Retinal pigment epithelial cell (primary cell): Measurements from ENCODE around the gene PRLR.
"Not testable (repeated sequence)": the region's sequence is repeated elsewhere in the genome, so short reads cannot be mapped to it uniquely, and the experiment has no call there.

ENCODE experiments used
- DNase-seq: peaks from one replicate; pipeline ENCODE4 v3.0.0-alpha.2; 2010; ENCODE audit warnings: low read depth
- H3K4me3 ChIP-seq: 2 replicates; pipeline ENCODE4 v1.5.1; 2011; ENCODE audit warnings: mild to moderate bottlenecking, low read length, control low read depth, moderate library complexity
- TF ChIP-seq, protein P1 (sequence below): conservative IDR thresholded peaks from 2 replicates; pipeline ENCODE4 v1.5.1; 2011; ENCODE audit warnings: low read depth, low read length, control low read depth, inconsistent platforms

PRLR gene

DNA sequence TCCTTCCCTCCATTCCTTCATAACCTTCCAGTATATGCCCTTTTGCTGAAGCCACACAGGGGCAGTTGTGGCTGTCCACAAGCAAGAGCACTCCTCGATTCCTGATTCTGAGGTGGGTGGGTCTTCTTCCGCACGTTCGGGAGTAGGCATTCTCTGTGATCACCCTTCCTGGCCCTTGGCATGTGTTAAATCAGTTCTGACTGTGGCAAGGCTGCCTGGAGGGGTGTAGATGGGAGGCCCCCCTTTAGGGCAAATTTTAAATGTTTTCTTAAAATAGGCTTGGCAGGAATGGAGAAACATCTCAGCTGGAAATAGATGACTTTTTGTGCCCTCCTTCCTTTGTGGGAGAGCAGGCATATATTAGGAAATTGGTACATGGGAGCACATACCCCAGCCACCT, 185.6 kb downstream of the PRLR start:
- DNase-seq, result no peak
- no peak overlapping the region for H3K4me3 ChIP-seq
- TF ChIP-seq, protein P1, sequence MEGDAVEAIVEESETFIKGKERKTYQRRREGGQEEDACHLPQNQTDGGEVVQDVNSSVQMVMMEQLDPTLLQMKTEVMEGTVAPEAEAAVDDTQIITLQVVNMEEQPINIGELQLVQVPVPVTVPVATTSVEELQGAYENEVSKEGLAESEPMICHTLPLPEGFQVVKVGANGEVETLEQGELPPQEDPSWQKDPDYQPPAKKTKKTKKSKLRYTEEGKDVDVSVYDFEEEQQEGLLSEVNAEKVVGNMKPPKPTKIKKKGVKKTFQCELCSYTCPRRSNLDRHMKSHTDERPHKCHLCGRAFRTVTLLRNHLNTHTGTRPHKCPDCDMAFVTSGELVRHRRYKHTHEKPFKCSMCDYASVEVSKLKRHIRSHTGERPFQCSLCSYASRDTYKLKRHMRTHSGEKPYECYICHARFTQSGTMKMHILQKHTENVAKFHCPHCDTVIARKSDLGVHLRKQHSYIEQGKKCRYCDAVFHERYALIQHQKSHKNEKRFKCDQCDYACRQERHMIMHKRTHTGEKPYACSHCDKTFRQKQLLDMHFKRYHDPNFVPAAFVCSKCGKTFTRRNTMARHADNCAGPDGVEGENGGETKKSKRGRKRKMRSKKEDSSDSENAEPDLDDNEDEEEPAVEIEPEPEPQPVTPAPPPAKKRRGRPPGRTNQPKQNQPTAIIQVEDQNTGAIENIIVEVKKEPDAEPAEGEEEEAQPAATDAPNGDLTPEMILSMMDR, result no peak

DNA sequence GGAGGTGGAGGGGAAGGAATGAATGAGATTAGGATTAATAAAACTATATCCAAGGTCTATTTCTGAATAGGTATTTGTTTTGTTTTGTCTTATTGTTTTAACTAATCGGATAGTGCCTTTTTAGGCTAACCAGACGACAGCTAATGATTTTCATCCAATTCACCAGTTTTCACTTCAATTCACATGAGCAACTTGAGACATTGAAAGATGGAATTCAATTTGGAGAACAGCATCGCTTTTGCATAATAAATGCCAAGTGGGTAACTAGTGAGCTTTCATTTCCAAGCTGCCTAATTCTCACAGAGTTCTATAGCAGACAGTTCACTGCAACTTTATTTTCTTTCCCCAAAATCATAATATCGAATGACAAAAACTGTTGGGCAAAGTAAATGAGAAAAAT, 187.5 kb downstream of the PRLR start:
- TF ChIP-seq, protein P1, result no peak
- no peak for DNase-seq
- no peak overlapping the region for H3K4me3 ChIP-seq

DNA sequence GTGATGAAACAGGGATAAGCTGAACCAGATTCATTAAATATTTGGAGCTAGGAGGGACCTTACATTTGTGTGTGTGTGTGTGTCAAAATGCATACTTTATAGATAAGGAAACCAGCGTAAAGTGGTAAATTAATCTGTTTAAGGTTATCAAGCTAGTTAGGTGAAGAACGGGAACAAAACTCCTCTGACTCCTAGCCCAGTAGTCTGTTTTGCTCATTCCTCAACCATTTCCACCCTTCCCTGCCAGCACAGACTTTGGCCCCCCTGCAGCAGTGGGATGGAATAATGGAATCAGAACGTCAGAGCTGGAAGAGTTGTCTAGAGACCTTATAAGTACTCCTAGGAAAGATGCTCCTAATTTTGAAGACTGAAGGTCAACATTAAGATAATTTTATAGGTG, 189.0 kb downstream of the PRLR start:
- TF ChIP-seq, protein P1, result no peak
- no peak overlapping the region for H3K4me3 ChIP-seq
- DNase-seq, result no peak

DNA sequence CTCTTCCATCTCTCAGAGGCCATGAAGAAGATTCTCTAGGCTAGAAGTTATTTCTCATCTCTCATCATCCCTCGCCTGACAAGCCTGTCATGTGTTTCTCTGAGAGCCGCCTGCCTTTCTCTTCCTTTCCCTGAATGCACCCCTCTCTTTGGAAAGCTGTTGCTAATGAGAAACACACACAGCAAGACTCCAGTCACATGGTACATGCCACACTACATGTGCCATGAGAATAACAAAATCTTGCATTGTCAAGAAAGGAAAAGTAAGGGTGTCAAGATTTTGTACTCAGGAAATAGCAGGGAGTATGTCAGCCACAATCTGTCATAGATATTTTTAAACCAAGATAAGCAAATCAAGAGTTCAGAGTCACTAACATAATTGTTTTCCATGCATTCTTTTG, 191.4 kb downstream of the PRLR start:
- no peak overlapping the region for H3K4me3 ChIP-seq
- TF ChIP-seq, protein P1, result no peak
- DNase-seq, result no peak

DNA sequence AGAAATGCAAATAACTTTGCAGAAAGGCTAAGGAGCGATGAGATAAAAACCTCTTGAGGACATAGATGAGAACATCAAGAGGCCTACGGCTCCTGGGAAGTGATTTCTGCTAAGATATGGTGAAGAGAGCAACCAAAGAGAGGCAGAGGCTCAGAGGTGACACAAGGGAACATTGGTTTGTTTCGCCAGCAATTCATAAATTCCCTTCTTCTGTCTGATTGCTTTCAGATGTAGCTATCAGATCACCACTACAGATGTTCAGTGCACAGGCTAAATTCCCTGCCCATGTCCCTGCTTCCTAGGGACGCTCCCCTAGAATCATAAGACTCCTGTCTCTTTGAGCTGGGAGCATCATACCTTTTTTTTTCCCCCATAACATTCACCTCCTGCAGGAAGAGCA, 193.8 kb downstream of the PRLR start:
- H3K4me3 ChIP-seq, result no peak overlapping the region
- DNase-seq, result no peak
- TF ChIP-seq, protein P1, result no peak

DNA sequence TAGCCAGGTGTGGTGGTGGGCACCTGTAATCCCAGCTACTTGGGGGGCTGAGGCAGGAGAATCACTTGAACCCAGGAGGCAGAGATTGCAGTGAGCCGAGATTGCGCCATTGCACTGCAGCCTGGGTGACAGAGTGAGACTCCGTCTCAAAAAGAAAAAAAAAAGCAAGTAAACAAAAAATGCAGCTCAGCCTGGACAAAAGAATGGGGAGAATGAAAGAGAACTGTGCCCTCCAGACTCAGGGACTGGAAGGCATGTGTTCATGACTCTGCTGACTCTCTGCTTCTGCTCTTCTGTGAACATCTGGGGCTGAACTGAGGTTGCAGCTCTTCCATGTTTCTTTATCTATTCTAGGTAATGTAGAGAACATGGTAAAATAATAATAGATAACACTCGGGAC, 194.4 kb downstream of the PRLR start:
- not testable (repeated sequence) for H3K4me3 ChIP-seq, DNase-seq

DNA sequence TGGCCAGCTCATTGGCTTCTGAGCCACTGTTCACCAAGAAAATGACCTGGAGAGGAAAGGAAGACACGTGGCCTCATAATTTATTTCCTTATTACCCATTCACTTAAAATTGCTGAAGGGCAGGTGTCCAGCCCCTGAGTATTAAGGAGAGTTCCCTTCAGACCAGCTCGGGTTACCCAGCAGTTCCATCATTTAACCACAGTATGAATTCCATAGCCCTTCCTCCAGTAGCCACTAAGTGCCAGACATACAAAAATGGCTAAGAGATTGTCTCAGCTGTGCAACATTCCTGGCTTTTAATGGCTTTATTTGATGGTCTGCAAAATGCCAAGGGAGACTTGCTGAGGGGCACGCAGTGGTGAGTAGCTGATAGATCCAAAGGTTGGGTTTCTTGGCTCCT, 195.0 kb downstream of the PRLR start:
- TF ChIP-seq, protein P1, result no peak
- no peak overlapping the region for H3K4me3 ChIP-seq
- DNase-seq, result no peak

DNA sequence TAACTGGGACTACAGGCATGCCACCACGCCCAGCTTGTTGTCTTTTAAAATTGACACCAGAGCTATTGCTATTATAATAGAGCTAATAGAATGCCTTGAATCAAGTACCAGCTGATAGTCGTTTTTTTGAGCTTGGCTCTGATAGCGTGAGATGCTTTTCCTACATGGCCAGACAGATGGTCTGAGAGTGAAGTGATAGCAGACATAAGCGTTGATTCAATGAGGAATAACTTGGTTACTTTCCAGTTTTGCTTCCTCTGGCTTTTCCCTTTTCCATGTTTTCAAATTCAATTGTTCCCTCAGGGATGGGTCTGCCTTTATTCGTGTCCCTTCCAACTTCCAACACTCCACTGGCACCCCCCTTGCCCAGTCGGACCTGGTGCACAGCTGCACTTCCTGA, 197.9 kb downstream of the PRLR start:
- no peak overlapping the region for H3K4me3 ChIP-seq
- no peak for DNase-seq
- TF ChIP-seq, protein P1, result no peak
